ENCODE measurements around the gene PI4KB.
A peak's percentile ranks its signal among the peaks of the same experiment; 100 is the strongest.

Gene PI4KB

GRCh38 chr1:151254217-151255213, 72.7 kb downstream of the PI4KB start, which contains the start of gene PSMD4:
Gene PSMD4, plus strand, starts transcription at chr1:151254734. Its CDS starts 49 bp downstream, at chr1:151254783.
- Mint-ChIP-seq H3K27me3 (no peaks in the 10 kb centered on the region), H3K4me3 (peak within 1 kb of the TSS; percentile 91), H3K36me3 (ENCODE audit: low read depth) (peaks cover 51% of the 10 kb centered on the region)

GRCh38 chr1:151251656-151252470, 75.4 kb downstream of the PI4KB start:
- H3K36me3 Mint-ChIP-seq (ENCODE audit: low read depth), result peaks cover 57% of the 10 kb centered on the region
- no peak overlapping the region for H3K4me3 Mint-ChIP-seq
- no peaks in the 10 kb centered on the region for H3K27me3 Mint-ChIP-seq
- H3K9me3 Mint-ChIP-seq, result no peaks in the 10 kb centered on the region
- H3K27ac Mint-ChIP-seq, result peak overlapping the region; percentile 44
- DNase-seq, result peak; percentile 48
- peaks cover 20% of the 10 kb centered on the region for H3K4me1 Mint-ChIP-seq (ENCODE audit: low read depth)

More at GRCh38 chr1:151254217-151255213, 72.7 kb downstream of the PI4KB start, which contains the start of gene PSMD4:
- DNase-seq, result peak; percentile 91
- peaks cover 33% of the 10 kb centered on the region for H3K4me1 Mint-ChIP-seq (ENCODE audit: low read depth)
- peak within 1 kb of the TSS; percentile 98 for H3K27ac Mint-ChIP-seq
- no peaks in the 10 kb centered on the region for H3K9me3 Mint-ChIP-seq

GRCh38 chr1:151246786-151247185, 80.4 kb downstream of the PI4KB start:
- no peaks in the 10 kb centered on the region for H3K27me3 Mint-ChIP-seq
- H3K27ac Mint-ChIP-seq, result no peak overlapping the region
- peaks cover 2% of the 10 kb centered on the region for H3K4me1 Mint-ChIP-seq (ENCODE audit: low read depth)
- peaks cover 90% of the 10 kb centered on the region for H3K36me3 Mint-ChIP-seq (ENCODE audit: low read depth)
- H3K9me3 Mint-ChIP-seq, result no peaks in the 10 kb centered on the region
- no peak overlapping the region for H3K4me3 Mint-ChIP-seq
- DNase-seq, result no peak

- H3K36me3 Mint-ChIP-seq (ENCODE audit: low read depth), result peaks cover 98% of the 10 kb centered on the region
- DNase-seq, result no peak
- H3K27ac Mint-ChIP-seq, result peak overlapping the region; percentile 24
- no peaks in the 10 kb centered on the region for H3K4me1 Mint-ChIP-seq (ENCODE audit: low read depth)
- no peak overlapping the region for H3K4me3 Mint-ChIP-seq
- no peaks in the 10 kb centered on the region for H3K9me3 Mint-ChIP-seq
- no peaks in the 10 kb centered on the region for H3K27me3 Mint-ChIP-seq
These were observed 83.5 kb downstream of the PI4KB start for GRCh38 chr1:151243683-151244216.

- Mint-ChIP-seq H3K4me3 (no peak overlapping the region), H3K9me3 (no peaks in the 10 kb centered on the region), H3K27ac (peak overlapping the region; percentile 71), H3K27me3 (no peaks in the 10 kb centered on the region), H3K36me3 (ENCODE audit: low read depth) (peaks cover 98% of the 10 kb centered on the region), H3K4me1 (ENCODE audit: low read depth) (peaks cover 2% of the 10 kb centered on the region)
- no peak for DNase-seq
These were observed 84.8 kb downstream of the PI4KB start for GRCh38 chr1:151242442-151242841.

Data from activated T-cell treated with anti-CD3 and anti-CD28 coated beads, Interleukin-2, amount 50 U/mL, for 24 hours (primary cell).